Measurements from ENCODE around the gene GSG1. TPM values are rescaled to one million over a fixed set of nuclear protein-coding genes. Genes with fewer than 3 reads are reported as not detected.

GSG1 gene
- total RNA-seq, 2 experiments from 2014 or later: not detected

GRCh38 chr12:13152281-13152680 lies 48.8 kb upstream of the GSG1 start:
- ATAC-seq (ENCODE audit: poor library complexity) (no peak), DNase-seq (no peak)
- Histone ChIP-seq H3K27ac (ENCODE audit: low read depth in 1 of 2, low read length in 2 of 2) (no peak overlapping the region), H3K27me3 (ENCODE audit: control insufficient read depth in 1 of 2, insufficient read depth in 2 of 2, low read length in 2 of 2) (no peaks in the 10 kb centered on the region), H3K36me3 (ENCODE audit: insufficient read depth, low read length) (no peaks in the 10 kb centered on the region), H3K4me1 (ENCODE audit: insufficient read depth, low read length) (no peaks in the 10 kb centered on the region), H3K9me3 (ENCODE audit: control insufficient read depth in 1 of 2, insufficient read depth in 1 of 2, low read length in 2 of 2) (no peaks in the 10 kb centered on the region), H3K4me3 (ENCODE audit: low read length) (no peak overlapping the region)
- Mint-ChIP-seq H3K4me1 (ENCODE audit: low read depth) (no peaks in the 10 kb centered on the region), H3K36me3 (ENCODE audit: low read depth) (no peaks in the 10 kb centered on the region), H3K27ac (no peak overlapping the region), H3K9me3 (no peaks in the 10 kb centered on the region), H3K27me3 (no peaks in the 10 kb centered on the region), H3K4me3 (no peak overlapping the region)
- ChIA-PET POLR2A (no interaction called here), CTCF (no interaction called here)
- TF ChIP-seq CTCF (IDR thresholded peaks at IDR 0.05): no peak
- intact Hi-C loops (cut with DNase I, micrococcal nuclease): no loop called here

- no peak overlapping the region for H3K4me3 Mint-ChIP-seq
Observed at GRCh38 chr12:13149411-13149810, 45.9 kb upstream of the GSG1 start.

GRCh38 chr12:13148485-13148847 lies 45.0 kb upstream of the GSG1 start:
- Histone ChIP-seq H3K27me3 (ENCODE audit: control insufficient read depth in 1 of 2, insufficient read depth in 2 of 2, low read length in 2 of 2) (no peaks in the 10 kb centered on the region), H3K27ac (ENCODE audit: low read depth in 1 of 2, low read length in 2 of 2) (no peak overlapping the region), H3K4me3 (ENCODE audit: low read length) (no peak overlapping the region), H3K9me3 (ENCODE audit: control insufficient read depth in 1 of 2, insufficient read depth in 1 of 2, low read length in 2 of 2) (no peaks in the 10 kb centered on the region), H3K4me1 (ENCODE audit: insufficient read depth, low read length) (peaks cover 17% of the 10 kb centered on the region), H3K36me3 (ENCODE audit: insufficient read depth, low read length) (no peaks in the 10 kb centered on the region)
- TF ChIP-seq CTCF (IDR thresholded peaks at IDR 0.05): no peak
- Mint-ChIP-seq H3K36me3 (ENCODE audit: low read depth) (no peaks in the 10 kb centered on the region), H3K27ac (no peak overlapping the region), H3K4me3 (no peak overlapping the region), H3K27me3 (no peaks in the 10 kb centered on the region), H3K9me3 (no peaks in the 10 kb centered on the region), H3K4me1 (ENCODE audit: low read depth) (peaks cover 21% of the 10 kb centered on the region)
- ATAC-seq (ENCODE audit: poor library complexity) (no peak), DNase-seq (no peak)
- intact Hi-C loops (cut with DNase I, micrococcal nuclease): no loop called here
- POLR2A ChIA-PET: no interaction called here
- CTCF ChIA-PET: no interaction called here

More at GRCh38 chr12:13149411-13149810, 45.9 kb upstream of the GSG1 start:
- ChIA-PET POLR2A (no interaction called here), CTCF (no interaction called here)
- Histone ChIP-seq H3K4me3 (ENCODE audit: low read length) (no peak overlapping the region), H3K36me3 (ENCODE audit: insufficient read depth, low read length) (no peaks in the 10 kb centered on the region), H3K9me3 (ENCODE audit: control insufficient read depth in 1 of 2, insufficient read depth in 1 of 2, low read length in 2 of 2) (no peaks in the 10 kb centered on the region), H3K27me3 (ENCODE audit: control insufficient read depth in 1 of 2, insufficient read depth in 2 of 2, low read length in 2 of 2) (no peaks in the 10 kb centered on the region), H3K4me1 (ENCODE audit: insufficient read depth, low read length) (peaks cover 9% of the 10 kb centered on the region), H3K27ac (ENCODE audit: low read depth in 1 of 2, low read length in 2 of 2) (no peak overlapping the region)
- no peaks in the 10 kb centered on the region for H3K27me3 Mint-ChIP-seq
- H3K9me3 Mint-ChIP-seq: no peaks in the 10 kb centered on the region
- no peak for ATAC-seq (ENCODE audit: poor library complexity)
- DNase-seq: no peak
- no peak for TF ChIP-seq CTCF (IDR thresholded peaks at IDR 0.05)
- peaks cover 12% of the 10 kb centered on the region for H3K4me1 Mint-ChIP-seq (ENCODE audit: low read depth)
- intact Hi-C loops (cut with DNase I, micrococcal nuclease): no loop called here
- H3K27ac Mint-ChIP-seq: no peak overlapping the region
- no peaks in the 10 kb centered on the region for H3K36me3 Mint-ChIP-seq (ENCODE audit: low read depth)

Measured in CD4-positive, alpha-beta T cell (primary cell).